Epidermal melanocyte (primary cell): ENCODE results near the gene RHEBL1.

Source experiments
- DNase-seq: peaks from one replicate; pipeline ENCODE4 v3.0.0; 2011; ENCODE audit warnings: low spot score; ENCODE audit not compliant: insufficient read length

Gene RHEBL1

GRCh38 chr12:49037947-49038237 lies 31.9 kb downstream of the RHEBL1 start:
- DNase-seq = no peak

GRCh38 chr12:49037111-49037946 lies 32.5 kb downstream of the RHEBL1 start:
- DNase-seq = no peak

- DNase-seq = no peak
These were observed 33.8 kb downstream of the RHEBL1 start for GRCh38 chr12:49036029-49036428.

- DNase-seq = no peak
These were observed 35.5 kb downstream of the RHEBL1 start for GRCh38 chr12:49034286-49034622.

GRCh38 chr12:49033611-49034285 lies 36.0 kb downstream of the RHEBL1 start:
- no peak for DNase-seq

GRCh38 chr12:49032679-49033447 lies 36.9 kb downstream of the RHEBL1 start:
- no peak for DNase-seq

GRCh38 chr12:49032276-49032675 lies 37.5 kb downstream of the RHEBL1 start:
- no peak for DNase-seq

GRCh38 chr12:49031573-49032161 lies 38.1 kb downstream of the RHEBL1 start:
- DNase-seq = no peak

GRCh38 chr12:49030714-49031572 lies 38.8 kb downstream of the RHEBL1 start:
- DNase-seq = no peak

GRCh38 chr12:49030119-49030518 lies 39.7 kb downstream of the RHEBL1 start:
- no peak for DNase-seq

GRCh38 chr12:49028666-49029275 lies 41.0 kb downstream of the RHEBL1 start:
- DNase-seq = no peak

GRCh38 chr12:49027846-49028555 lies 41.8 kb downstream of the RHEBL1 start:
- DNase-seq = no peak

- DNase-seq = no peak
These were observed 42.9 kb downstream of the RHEBL1 start for GRCh38 chr12:49026678-49027480.

- DNase-seq = no peak
These were observed 43.7 kb downstream of the RHEBL1 start for GRCh38 chr12:49026101-49026500.

GRCh38 chr12:49025463-49025862 lies 44.3 kb downstream of the RHEBL1 start:
- no peak for DNase-seq

- no peak for DNase-seq
These were observed 45.2 kb downstream of the RHEBL1 start for GRCh38 chr12:49024543-49024942.

GRCh38 chr12:49023812-49024211 lies 46.0 kb downstream of the RHEBL1 start:
- DNase-seq = no peak

GRCh38 chr12:49022558-49023178 lies 47.1 kb downstream of the RHEBL1 start:
- DNase-seq = no peak
